ENCODE data around the gene MNT. TPM values are rescaled to one million over a fixed set of nuclear protein-coding genes. Genes with fewer than 3 reads are reported as not detected.

The MNT gene
- total RNA-seq, 1 experiment from 2014 or later: 38.9 TPM

DNA sequence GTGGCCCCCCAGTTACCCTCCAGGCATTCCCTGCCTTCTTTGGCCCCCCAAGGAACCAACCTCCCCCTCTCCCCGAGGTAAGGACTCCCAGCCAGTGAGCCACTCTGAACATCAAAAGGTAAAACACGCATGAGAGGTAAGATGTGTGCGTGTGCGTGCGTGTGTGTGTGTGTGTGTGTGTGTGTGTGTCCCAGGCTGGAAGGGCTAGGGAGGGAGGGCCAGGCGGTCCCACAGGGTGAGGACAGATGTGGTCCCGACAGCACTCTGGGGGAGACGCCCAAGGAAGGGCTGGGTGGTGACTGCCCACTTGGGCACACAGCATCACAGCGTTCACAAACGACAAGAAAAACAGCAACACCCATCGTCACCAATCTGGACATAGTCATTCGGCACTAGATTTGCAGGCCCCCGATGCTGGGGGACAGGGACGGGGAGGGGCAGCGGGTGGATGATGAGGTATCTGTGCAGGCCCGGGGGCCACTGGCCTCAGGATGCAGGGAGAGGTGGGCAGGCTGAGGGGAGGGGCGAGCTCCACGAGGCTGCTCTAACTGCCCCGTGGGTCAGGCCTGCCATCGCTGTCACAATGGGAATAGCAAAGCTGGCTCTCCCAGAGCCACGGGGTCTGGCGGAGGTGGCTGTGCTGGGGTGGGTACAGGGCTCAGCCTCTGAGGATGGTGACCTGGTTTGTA is 16.3 kb downstream of the MNT start:
- WGBS (ENCODE audit: extremely low coverage, insufficient read length, low lambda C conversion rate): no CpG with 5 or more reads among the region's 22 CpGs
- TF ChIP-seq CTCF (conservative IDR thresholded peaks at IDR 0.05): no peak
- H3K14ac ChIP-seq (ENCODE audit: insufficient read depth, low read length): no peak overlapping the region
- no peak overlapping the region for H2AFZ ChIP-seq (ENCODE audit: low read length)
- H4K20me1 ChIP-seq (ENCODE audit: control insufficient read depth, insufficient read depth, insufficient read length): no peaks in the 10 kb centered on the region
- Mint-ChIP-seq H3K36me3 (ENCODE audit: insufficient read depth in 1 of 3, low read depth in 3 of 3) (peaks cover 2 to 23% (median 22%) of the 10 kb centered on the region in 3 experiments; a peak in 6 of 7 replicates), H3K4me3 (no peak overlapping the region), H3K27me3 (ENCODE audit: low read depth) (no peaks in the 10 kb centered on the region), H3K27ac (no peak overlapping the region; a peak in 1 of 7 replicates), H3K9me3 (no peaks in the 10 kb centered on the region), H3K4me1 (peaks cover 19 to 30% of the 10 kb centered on the region in 2 experiments)
- no peaks in the 10 kb centered on the region for H3K27me3 ChIP-seq (ENCODE audit: insufficient read depth, low read length)
- no peak overlapping the region for H3K4me2 ChIP-seq (ENCODE audit: insufficient read depth, insufficient read length, low read length)
- H3K23ac ChIP-seq (ENCODE audit: insufficient read length, low read depth, low read length): no peak overlapping the region
- no peak overlapping the region for H2AK5ac ChIP-seq (ENCODE audit: insufficient read length, low read length)
- H4K8ac ChIP-seq (replicated peaks; ENCODE audit: insufficient read length, low read depth, low read length): no peak overlapping the region
- H3K27ac ChIP-seq (ENCODE audit: insufficient read length, low read depth, low read length): no peak overlapping the region
- H3K23me2 ChIP-seq (ENCODE audit: insufficient read length, low read depth, low read length, poor library complexity, severe bottlenecking): no peaks in the 10 kb centered on the region
- no peak overlapping the region for H3K4ac ChIP-seq (ENCODE audit: low read depth, low read length)
- DNase-seq: no peak
- no peak overlapping the region for H3T11ph ChIP-seq (ENCODE audit: low read length)
- H3K79me2 ChIP-seq (ENCODE audit: insufficient read depth, low read length): no peaks in the 10 kb centered on the region
- H3K56ac ChIP-seq (ENCODE audit: insufficient read length, low read depth, low read length): no peak overlapping the region
- H3K4me1 ChIP-seq (ENCODE audit: insufficient read depth, low read length): no peaks in the 10 kb centered on the region; the same call in 1 of the 2 replicates
- H3K79me1 ChIP-seq (ENCODE audit: insufficient read depth, low read depth, low read length, poor library complexity, severe bottlenecking): no peaks in the 10 kb centered on the region
- H2BK5ac ChIP-seq (ENCODE audit: insufficient read length, low read length): no peak overlapping the region
- no peak overlapping the region for H2BK20ac ChIP-seq (ENCODE audit: low read depth, low read length, poor library complexity, severe bottlenecking)
- H3K9ac ChIP-seq (ENCODE audit: extremely low read depth, insufficient read length, low read length): no peak overlapping the region
- no peak overlapping the region for H3K18ac ChIP-seq (ENCODE audit: insufficient read length, low read depth, low read length)
- no peak overlapping the region for H4K91ac ChIP-seq (ENCODE audit: insufficient read length, low read depth, low read length)
- no peaks in the 10 kb centered on the region for H3K9me3 ChIP-seq (ENCODE audit: control insufficient read depth, low read depth, low read length)
- H2BK120ac ChIP-seq (ENCODE audit: low read depth, low read length, poor library complexity, severe bottlenecking): no peak overlapping the region
- no peak overlapping the region for H2BK15ac ChIP-seq (ENCODE audit: low read depth, low read length)
- H4K5ac ChIP-seq (ENCODE audit: insufficient read length, low read depth, low read length): no peak overlapping the region
- no peak overlapping the region for H2BK12ac ChIP-seq (ENCODE audit: insufficient read length, low read depth, low read length)

All from H9 (cell line).